GM18909 (cell line): ENCODE data around the gene TTC34.
"Not testable (repeated sequence)": the region's sequence is repeated elsewhere in the genome, so short reads cannot be mapped to it uniquely, and the experiment has no call there.

Source experiments
- ATAC-seq: cut with Tn5 transposase; IDR thresholded peaks from one replicate; pipeline ENCODE4 v1.9.1; 2021; ENCODE audit warnings: mild to moderate bottlenecking; ENCODE audit not compliant: unreplicated experiment, poor library complexity

Gene TTC34

DNA sequence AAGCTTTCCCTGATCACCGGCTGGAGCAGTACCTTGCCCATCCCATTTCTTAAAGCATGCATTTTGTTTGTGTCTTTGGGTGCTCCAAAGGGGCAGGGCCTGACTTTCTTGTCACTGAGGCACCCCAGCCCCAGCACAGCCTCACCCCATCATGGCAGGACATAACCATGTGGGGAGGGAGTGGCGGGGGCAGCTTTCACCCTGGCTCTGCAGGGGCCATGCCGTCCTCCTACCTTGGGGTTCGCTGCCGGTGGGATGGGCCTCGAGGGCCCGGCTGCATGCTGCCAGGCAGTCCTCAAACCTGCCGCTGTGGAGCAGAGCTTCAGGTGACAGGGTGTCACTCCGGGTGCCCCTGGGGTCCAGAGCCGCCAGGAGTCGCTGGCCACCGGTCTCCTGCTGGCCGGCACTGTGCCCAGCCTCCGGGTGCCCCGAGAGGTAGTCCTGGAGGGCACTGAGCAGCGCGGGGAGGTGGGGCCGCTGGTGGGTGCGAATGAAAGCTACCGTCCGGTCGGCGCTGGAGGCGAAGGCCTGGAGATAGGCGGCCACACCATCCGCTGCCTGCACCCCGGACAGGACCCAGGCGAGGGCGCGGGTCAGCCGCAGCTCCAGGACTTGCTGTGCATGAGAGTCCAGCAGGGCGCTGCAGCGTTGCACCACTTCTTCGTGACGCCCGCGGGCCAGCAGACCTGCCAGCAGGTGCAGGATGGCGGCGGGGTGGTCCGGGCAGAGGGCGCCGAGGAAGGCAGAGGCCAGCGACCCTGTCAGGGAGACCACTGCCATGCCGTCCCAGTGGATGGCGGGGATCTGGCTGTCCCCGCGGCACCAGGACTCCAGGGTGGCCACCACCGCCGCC is 1.5 kb downstream of the TTC34 start:
- ATAC-seq = no peak

DNA sequence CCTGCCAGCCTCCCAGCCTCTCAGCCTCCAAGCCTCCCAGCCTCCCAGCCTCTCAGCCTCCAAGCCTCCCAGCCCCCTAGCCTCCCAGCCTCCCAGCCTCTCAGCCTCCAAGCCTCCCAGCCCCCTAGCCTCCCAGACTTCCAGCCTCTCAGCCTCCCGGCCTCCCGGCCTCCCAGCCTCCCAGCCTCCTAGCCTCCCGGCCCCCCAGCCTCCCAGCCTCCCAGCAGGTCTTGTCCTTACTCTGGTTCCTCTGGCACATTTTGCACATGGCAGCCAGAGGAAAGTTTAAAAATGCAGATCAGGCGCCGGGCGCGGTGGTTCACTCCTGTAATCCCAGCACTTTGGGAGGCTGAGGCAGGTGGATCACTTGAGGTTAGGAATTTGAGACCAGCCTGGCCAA is 2.5 kb downstream of the TTC34 start:
- not testable (repeated sequence) for ATAC-seq

DNA sequence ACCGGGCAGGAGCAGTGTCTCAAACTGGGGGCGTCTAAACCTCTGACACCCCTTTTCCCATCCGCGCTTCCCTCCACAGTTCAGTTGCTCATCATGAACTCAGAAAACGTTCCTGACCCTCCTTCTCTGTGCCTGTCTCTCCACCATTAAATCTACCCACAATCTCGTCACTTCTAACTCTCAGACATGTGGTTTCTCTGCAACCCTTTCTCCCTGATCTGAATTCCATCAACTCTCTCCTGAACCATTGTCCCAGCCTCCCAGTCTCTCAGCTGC is 3.8 kb downstream of the TTC34 start:
- no peak for ATAC-seq

DNA sequence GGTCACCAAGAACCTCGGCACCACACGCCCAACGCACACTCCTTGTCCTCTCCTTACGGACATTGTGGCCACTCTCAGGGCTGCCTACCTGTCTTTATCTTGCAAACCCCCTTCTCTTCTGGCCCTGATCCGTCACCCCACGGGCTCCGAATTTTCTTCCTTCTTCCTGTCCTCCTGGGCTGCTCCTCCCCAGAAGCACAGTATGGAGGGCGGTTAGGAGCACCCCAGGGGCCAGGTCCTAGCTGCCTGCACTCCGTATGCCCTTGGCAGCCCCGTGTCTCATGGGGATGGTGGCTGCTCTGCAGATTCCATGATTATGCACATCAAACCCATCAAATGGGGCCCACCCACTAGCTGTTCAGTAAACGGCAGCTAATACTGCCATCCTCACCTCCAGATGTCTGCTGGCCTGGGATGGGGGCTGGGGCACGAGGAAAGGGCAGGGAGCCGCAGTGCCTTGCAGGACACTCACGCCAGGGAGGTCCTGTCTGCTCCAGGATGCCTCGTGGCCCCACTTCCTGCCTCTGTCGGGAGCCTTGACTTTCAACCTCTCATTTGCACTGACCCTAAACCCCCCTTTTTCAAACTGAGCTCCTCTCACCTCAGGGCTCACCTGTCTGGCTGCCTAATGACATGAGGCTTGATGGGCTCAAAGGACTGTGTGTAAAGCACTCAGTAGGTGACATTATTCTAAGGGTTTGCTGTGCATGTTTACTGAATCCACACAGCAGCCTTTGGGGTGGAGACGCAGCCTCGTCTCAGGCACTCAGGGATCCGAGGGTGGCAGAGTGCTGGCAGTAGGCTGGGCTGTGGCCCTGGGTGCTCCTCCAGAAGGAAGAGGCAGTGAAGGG is 4.4 kb downstream of the TTC34 start:
- no peak for ATAC-seq

DNA sequence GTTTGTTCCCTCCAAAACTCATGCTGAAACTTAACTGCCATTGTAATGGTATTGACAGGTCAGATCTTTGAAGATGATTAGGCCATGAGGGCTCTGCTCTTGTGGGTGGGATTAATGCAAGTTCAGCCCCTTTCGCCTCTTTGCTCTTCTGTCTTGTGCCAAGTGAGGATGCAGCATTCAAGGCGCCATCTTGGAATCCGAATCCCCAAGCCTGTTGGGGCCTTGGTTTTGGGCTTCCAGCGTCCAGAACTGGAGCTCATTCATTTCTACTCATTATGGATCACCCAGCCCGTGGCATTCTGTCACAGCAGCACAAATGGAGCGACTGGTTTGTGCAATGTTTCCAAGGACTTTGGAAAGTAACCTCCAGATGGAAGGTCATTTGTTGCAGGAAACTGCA is 5.6 kb downstream of the TTC34 start:
- ATAC-seq = no peak

DNA sequence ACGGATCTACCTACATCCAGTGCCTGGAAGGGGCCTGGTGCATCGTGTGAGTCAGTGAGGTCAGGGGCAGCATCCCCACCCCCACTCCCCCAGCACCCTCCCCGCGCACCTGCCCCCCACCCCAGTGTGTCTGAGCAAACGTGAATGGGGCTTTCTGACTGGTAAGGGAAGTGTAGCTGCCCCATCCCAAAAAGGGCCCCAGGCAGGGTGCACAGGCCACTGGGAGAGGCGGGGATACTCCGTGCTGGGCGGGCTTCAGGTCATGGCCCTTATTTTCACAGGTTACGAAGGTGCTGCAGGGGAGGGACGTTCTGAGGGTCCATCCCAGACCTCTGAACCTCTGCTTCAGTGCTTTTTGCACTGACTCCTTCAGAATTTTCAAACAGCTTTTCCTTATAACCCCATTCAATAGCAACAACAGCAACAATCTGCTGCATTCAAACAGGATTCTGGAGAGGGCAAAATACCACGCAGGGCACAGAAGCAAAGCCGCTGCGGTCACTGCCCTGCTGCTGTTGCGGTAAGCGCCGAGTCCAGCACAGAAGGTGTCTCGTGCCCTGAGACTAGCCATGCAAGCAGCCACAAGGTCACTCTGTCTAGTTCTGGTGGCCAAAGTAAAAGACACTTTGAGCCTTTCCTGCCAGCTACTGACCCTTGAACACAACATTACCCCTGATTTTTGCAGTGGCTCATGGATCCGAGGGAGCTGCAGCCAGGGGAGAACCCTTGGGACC is 10.3 kb downstream of the TTC34 start:
- no peak for ATAC-seq

DNA sequence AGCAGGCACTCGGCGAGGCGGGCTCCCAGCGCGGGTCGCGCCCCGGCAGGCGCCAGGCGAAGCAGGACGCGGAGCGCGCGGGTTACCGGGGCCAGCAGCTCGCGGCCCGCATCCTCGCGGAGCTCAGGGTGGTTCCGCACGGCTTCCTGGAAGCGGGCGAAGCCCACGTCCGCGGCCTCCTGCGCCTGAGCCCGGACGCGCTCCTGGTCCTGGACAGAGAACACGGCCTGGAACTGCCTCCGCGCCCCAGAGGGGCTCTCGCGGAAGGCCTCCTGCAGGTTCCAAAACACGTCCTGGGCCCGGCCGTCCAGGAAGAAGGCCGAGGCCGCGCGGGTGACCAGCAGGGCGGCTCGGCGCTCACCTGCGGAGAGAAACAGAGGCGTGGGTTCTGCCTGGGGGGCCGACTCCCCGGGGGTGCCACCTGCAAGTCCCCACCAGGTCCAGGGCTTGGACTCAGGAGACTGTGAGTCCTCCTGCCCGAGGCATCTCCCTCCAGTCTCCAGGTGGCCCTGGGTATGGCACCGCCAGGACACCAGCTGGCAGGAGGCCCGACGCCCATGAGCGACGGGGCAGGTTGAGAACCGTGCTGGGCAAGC is 11.4 kb downstream of the TTC34 start:
- ATAC-seq = no peak

DNA sequence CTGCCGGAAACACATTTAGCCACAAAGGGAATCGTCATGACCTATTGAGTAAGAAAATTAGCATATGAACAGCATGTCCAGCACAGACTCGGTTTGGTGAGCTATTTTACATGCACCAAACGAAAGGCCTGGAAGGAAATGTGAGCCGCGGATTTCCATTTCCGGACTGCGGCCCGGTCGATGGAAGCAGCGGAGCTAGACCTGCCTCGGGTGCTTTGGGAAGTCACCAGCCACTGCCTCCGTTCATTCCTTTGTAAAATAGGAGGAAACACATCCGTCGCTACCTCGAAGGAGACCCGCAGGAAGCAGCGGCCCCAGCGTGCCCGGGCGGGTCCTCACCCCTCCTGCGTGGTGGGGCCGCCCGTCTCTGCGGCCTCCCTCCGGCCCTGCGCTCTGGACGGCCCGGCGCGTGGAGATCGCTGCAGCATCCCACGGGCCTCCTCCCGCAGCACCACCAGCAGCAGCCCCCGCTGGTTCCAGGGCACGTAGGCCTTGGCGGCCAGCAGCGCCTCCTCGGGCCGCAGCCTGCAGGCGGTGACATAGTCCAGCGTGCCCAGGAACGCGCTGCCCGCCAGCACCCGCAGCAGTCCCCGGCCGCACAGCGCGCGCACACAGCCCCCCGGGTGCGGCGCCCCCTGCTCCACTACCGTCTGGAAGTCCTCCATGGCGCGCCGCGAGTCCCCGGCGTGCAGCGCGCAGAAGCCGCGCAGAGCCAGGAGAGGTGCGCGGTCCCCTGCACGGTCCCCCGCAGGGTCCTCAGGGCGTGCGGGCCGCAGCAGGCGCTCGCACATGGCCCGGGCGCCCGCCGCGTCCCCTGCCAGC is 12.1 kb downstream of the TTC34 start:
- no peak for ATAC-seq

DNA sequence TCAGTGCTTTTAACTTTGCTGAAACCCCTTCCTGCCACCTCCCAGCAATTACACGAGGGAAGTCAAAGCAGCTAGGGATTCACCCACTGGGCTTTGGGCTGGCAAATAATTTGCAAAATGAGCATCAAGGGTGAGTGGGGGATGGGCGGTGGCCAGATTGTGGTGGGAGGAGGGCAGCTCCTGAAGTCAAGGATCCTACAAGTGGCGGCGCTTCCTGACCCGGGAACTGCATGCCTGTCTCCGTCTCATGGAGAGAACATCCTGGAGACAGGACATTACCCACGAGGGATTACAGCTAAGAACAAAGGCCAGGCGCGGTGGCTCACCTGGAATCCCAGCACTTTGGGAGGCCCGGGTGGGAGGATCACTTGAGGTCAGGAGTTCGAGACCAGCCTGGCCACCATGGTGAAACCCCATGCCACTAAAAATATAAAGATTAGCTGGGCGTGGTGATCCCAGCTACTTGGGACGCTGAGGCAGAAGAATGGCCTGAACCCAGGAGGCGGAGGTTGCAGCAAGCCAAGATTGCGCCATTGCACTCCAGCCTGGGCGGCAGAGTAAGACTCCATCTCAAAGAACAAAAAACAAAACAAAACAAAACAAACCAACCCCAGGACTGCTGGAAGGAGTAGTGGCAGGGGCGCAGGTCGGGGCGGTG is 12.9 kb downstream of the TTC34 start:
- no peak for ATAC-seq

DNA sequence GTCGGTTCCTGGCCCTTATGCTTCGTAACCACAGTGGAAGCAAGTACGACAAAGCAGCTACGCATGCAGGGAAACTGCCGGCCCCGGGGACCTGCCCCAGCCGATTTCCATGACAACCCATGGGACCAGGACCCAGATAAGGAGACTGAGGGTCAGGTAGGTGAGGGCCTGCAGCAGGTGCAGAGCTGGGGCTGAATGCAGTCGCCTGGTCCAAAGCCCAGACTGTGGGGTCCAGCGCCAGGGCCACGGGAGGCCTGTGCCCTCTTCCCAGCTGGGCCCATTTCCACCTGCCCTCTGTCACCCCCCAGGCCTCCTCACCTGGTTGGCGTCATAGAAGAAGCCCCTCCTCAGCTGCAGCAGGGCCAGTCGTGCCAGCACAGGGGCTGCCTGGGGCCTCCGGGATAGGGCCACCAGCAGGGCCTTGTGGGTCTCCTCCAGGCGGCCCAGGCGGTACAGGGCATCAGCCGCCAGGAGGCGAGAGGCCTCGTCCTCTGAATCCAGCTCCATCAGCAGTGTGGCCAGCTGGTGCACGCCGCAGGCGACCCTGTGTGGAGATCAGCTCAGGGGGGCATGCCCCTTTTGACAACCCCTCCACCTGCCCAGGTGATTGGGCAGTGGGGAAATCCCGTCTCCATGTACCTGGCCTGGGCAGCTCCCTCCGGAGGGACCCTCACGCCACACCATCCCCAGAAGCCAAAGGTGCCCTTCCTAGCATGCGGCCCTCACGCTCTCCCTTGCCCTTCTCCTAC is 14.2 kb downstream of the TTC34 start:
- no peak for ATAC-seq

DNA sequence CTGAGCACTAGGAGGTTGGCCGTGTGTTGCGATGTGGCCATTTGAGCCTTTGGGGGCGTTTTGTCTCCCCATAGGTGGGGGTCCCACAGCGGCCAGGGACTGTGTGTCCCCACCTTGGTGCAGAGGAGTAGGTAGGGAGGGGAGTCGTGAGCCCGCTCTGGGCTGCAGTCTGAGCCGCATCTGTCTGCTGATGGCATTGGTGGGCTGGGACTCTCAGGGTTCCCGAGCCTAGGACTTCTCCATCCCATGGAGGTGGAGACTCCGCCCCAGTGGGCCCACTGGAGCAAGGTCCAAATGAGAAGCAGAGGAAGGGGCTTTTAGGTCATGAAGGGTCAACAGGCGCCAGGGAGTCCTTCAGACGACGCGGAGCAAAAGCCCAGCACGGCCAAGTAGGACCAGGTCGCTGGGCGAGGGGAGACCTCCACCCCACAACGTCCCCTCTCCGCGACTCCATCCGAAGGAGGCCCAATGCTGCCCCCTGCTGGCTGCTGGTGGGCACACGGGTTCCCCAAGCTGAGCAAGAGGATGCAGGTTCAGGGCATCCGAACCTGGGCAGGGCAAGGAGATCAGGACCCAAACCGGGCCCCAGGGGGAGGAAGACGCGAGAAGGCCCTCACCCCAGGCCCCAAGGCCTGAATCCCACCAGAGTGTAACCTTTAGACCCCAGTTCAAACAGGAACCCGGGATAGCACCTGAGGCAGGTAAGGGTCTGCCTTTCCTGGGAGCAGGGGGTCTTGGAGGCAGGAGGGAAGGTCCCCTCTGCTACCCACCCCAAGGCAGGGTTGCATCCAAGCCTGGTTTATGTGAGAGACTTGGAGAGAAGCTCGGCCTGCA is 14.9 kb downstream of the TTC34 start:
- ATAC-seq = no peak

DNA sequence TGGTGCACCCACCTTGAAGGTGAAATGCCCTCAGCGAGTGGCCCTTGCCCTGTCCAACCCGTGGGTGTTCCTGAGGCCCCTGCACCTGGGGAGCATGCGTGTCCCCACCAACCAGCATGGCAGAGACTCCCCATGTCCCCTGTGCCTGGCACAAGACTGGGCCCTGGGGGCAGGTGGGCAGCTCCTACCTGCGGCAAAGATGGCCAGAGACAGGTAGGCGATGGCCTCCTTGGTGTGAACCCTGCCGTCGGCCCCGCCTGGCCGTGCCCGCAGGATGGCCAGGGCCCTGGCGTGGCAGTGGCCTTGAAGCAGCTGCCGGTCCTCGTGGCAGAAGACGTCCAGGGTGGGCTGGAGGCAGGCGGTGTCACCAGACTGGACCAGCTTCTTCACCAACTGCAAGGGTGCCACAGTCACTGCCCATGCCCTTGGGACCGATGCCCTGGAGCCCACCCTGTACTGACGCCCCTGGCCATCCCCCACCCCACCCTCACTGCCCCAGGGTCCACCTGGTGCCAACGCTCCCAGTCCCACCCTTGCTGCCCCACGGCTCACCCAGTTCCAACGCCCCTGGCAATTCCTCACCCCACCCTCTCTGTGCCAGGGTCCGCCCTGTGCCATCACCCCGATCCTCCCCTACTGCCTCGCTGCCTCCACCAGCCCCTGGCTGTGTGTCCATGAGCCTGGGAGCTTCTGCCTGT is 15.7 kb downstream of the TTC34 start:
- no peak for ATAC-seq

DNA sequence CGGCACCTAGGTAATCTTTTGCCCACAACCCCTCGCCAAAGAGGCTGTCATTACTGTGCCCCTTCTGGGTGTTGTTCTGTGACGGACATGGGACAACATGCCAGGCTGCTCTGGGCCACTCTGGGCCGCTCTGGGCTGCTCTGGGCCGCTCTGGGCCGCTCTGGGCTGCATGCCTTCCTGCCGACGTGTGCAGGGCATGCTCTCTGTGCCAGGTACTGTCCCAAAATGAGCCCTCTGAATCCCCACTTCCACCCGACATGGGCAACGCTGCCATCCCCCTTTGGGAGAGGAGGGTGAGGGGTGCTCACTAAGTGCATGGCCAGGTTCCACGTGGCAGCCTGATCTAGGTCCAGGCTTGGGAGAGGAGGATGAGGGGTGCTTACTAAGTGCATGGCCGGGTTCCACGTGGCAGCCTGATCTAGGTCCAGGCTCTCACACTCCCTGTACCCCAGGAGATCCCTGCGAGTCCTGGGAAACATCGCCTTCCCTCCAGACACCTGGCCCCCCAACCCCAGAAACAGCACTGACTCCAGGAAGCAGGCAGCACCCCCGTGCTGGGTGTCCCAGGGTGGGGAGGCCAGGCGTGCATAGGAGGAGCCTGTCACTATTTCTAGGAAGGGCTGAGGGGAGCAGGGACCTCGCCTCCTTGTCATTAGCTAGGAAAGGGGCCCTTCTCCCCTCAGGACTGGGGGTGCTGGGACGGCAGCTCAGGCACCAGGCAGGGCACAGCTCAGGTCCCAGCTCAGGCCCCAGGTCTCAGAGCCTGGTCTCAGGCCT is 16.5 kb downstream of the TTC34 start:
- no peak for ATAC-seq

DNA sequence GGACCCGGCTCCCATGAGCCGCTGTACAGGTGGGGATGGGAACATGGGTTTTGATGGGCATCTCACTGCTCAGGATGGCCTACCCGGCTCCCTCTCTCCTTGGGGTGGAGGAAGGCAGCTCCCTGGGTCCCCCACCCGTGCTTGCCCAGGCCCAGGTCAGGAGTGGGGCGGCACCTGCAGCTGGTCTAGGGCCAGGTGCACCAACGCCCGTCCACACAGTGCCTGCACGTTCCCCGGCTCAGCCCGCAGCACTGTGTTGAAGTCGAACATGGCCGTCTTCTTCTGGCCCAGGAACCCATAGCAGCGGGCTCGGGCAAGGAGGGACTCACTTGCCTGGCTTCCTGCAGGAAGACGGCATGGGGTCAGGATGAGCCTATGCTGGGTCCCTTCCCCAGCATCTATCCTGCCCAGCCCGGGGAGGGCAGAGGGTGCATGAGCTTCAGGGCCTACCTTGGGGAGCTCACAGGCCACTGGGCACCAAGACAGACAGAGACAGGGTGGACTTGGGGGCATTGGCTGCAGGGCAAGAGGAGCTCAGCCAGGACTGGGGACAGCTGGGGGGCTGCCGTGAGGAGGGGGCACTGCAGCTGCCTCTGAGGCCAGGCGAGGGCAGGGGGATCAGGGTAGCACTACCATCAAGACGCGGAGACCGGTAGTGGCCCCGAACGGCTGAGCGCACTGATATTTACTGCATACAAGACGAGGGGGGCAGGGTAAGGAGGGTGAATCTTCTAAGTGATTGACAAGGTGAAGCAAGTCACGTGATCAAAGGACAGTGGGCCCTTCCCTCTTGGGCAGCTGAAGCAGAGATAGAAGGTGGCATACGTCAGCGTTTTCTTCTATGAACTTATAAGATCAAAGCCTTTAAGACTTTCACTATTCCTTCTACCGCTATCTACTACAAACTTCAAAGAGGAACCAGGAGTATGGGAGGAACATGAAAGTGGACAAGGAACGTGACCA is 17.8 kb downstream of the TTC34 start:
- no peak for ATAC-seq

DNA sequence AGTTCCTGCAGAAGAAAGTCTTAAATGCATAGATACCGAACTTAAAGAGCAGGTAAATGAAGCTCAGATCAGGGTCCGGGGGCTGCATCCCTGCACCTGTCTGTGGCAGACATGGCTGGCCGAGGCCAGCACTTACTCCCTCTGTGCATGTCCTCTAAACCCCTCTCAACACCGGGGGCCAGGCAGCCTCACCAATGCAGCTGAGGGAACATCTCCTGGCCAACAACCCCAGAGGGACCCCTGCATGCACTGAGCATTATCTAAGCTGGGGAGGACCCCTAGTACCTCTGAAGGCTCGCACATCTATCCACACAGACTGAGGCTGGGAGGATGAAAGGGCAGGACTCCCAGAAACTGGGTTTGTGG is 18.4 kb downstream of the TTC34 start:
- ATAC-seq = no peak
